Mesendoderm (in vitro differentiated cells): Measurements from ENCODE around the gene MFNG.

Experiments
- DNase-seq: peaks from one replicate; pipeline ENCODE4 v3.0.0; 2013
- H2AK5ac ChIP-seq: 2 replicates; pipeline ENCODE4 v1.6.1; 2013; ENCODE audit warnings: low read length, inconsistent platforms
- H2BK120ac ChIP-seq: 2 replicates; pipeline ENCODE4 v1.6.1; 2013; ENCODE audit warnings: low read depth, mild to moderate bottlenecking, low read length, moderate library complexity, mixed read lengths
- H2BK15ac ChIP-seq: replicated peaks from 2 replicates; pipeline ENCODE4 v1.6.1; 2013; ENCODE audit warnings: low read depth, mild to moderate bottlenecking, moderate library complexity
- H2BK5ac ChIP-seq: 2 replicates; pipeline ENCODE4 v1.6.1; 2013; ENCODE audit warnings: low read length, inconsistent platforms
- H3K18ac ChIP-seq: 2 replicates; pipeline ENCODE4 v1.6.1; 2013; ENCODE audit warnings: mild to moderate bottlenecking, low read length, mixed read lengths
- H3K23ac ChIP-seq: one replicate; pipeline ENCODE4 v1.6.1; 2013; ENCODE audit warnings: low read length
- H3K27ac ChIP-seq: 2 replicates; pipeline ENCODE4 v1.5.1; 2013; ENCODE audit warnings: low read depth, mild to moderate bottlenecking, inconsistent platforms, low read length, moderate library complexity
- H3K27me3 ChIP-seq: 2 replicates; pipeline ENCODE4 v1.6.1; 2013; ENCODE audit warnings: low read length, control low read depth, mild to moderate bottlenecking, inconsistent platforms; ENCODE audit not compliant: insufficient read depth, poor library complexity
- H3K36me3 ChIP-seq: 2 replicates; pipeline ENCODE4 v1.6.1; 2013; ENCODE audit warnings: low read length, inconsistent platforms; ENCODE audit not compliant: control insufficient read depth, insufficient read depth
- H3K4ac ChIP-seq: one replicate; pipeline ENCODE4 v1.6.1; 2013; ENCODE audit warnings: low read depth, mild to moderate bottlenecking, low read length, moderate library complexity
- H3K4me1 ChIP-seq: 2 replicates; pipeline ENCODE4 v1.6.1; 2013; ENCODE audit warnings: low read depth, low read length, inconsistent platforms; ENCODE audit not compliant: control insufficient read depth
- H3K4me2 ChIP-seq: 2 replicates; pipeline ENCODE4 v1.6.1; 2013; ENCODE audit warnings: low read length
- H3K4me3 ChIP-seq: 2 replicates; pipeline ENCODE4 v1.5.1; 2013; ENCODE audit warnings: mild to moderate bottlenecking, low read length
- H3K56ac ChIP-seq: one replicate; pipeline ENCODE4 v1.6.1; 2013; ENCODE audit warnings: low read length
- H3K79me1 ChIP-seq: 2 replicates; pipeline ENCODE4 v1.6.1; 2013; ENCODE audit warnings: low read length, inconsistent platforms
- H3K79me2 ChIP-seq: 2 replicates; pipeline ENCODE4 v1.6.1; 2013; ENCODE audit warnings: mild to moderate bottlenecking, low read length; ENCODE audit not compliant: control insufficient read depth, insufficient read depth
- H3K9ac ChIP-seq: 2 replicates; pipeline ENCODE4 v1.6.1; 2013; ENCODE audit warnings: low read length, inconsistent platforms
- H4K5ac ChIP-seq: one replicate; pipeline ENCODE4 v1.6.1; 2013; ENCODE audit warnings: low read length
- H4K8ac ChIP-seq: one replicate; pipeline ENCODE4 v1.6.1; 2013; ENCODE audit warnings: low read depth, mild to moderate bottlenecking, control low read depth, low read length, moderate library complexity
- WGBS: extraction: QIAGEN DNeasy Blood & Tissue Kit; methylation state at CpG from one replicate; pipeline ENCODE4 v1.1.7; 2013; ENCODE audit warnings: low lambda C conversion rate, missing lambda C conversion rate; ENCODE audit not compliant: insufficient coverage; ENCODE audit errors: extremely low coverage; 5-methylcytosine and 5-hydroxymethylcytosine counted together

Gene MFNG

DNA sequence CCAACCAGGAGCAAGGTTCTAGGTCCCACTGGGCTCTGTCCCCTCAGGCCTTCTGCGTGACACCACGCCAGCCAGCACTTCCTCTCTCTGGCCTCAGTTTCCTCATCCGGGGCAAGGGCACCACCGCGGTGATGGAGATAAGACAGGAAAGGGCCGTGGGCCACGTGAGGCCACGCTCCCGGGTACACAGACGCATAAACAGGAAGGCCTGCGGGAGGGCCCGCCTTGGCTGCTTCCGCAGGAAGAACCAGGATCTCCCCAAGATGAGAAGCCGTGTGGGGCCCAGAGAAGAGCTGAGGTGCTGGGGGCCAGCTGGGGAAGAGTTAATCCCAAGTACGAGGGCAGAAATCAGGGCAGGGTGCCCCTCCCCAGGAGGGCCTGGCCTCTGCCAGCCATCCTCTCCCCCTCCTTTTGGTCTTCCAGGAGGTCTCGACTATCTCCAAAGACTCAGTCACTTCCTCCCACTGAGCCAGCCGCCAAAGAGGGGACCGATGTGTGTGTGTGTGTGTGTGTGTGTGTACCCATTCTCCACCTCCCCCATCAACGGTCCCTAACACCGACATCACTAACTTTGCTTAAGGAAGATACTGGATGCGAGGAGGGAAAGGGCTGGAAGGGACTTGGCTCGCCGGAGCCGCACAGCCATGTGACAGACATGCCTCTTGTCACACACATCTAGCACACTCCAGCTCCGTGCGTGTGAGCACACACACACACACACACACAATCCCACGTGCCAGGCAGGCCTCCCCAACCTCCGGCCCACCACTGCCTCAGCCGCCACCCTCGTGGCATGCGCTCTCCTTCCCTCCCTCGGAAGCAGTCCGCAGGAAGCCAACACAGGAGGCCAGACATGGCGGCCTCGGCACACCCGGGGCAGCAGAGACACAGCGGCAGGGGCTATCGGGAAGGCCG, 1.4 kb downstream of the MFNG start:
- DNase-seq, result no peak
- H3K4me3 ChIP-seq, result no peak overlapping the region
- H3K27ac ChIP-seq, result no peak overlapping the region

GRCh38 chr22:37483050-37483449, 3.1 kb downstream of the MFNG start:
- Histone ChIP-seq H3K79me1 (no peaks in the 10 kb centered on the region), H3K4me3 (no peak overlapping the region), H2AK5ac (no peak overlapping the region), H3K56ac (no peak overlapping the region), H3K79me2 (no peaks in the 10 kb centered on the region), H2BK120ac (no peak overlapping the region), H3K36me3 (no peaks in the 10 kb centered on the region), H4K5ac (no peak overlapping the region), H2BK5ac (no peak overlapping the region), H2BK15ac (no peak overlapping the region), H3K27ac (no peak overlapping the region), H3K4me1 (peaks cover 2% of the 10 kb centered on the region), H3K4me2 (no peak overlapping the region), H4K8ac (no peak overlapping the region), H3K23ac (no peak overlapping the region), H3K18ac (no peak overlapping the region), H3K27me3 (no peaks in the 10 kb centered on the region), H3K4ac (no peak overlapping the region), H3K9ac (no peak overlapping the region)
- no CpG with 5 or more reads among the region's 13 CpGs for WGBS
- DNase-seq, result no peak

More for the DNA sequence above, 1.4 kb downstream of the MFNG start:
- Histone ChIP-seq H3K4me2 (no peak overlapping the region), H2BK15ac (no peak overlapping the region), H3K27me3 (no peaks in the 10 kb centered on the region), H4K8ac (no peak overlapping the region), H3K23ac (peak overlapping the region; percentile 66), H2BK120ac (no peak overlapping the region), H3K18ac (no peak overlapping the region), H2AK5ac (no peak overlapping the region), H3K56ac (no peak overlapping the region), H3K4ac (no peak overlapping the region), H3K79me1 (no peaks in the 10 kb centered on the region), H4K5ac (no peak overlapping the region), H3K36me3 (no peaks in the 10 kb centered on the region), H2BK5ac (no peak overlapping the region), H3K9ac (no peak overlapping the region), H3K4me1 (peaks cover 2% of the 10 kb centered on the region), H3K79me2 (no peaks in the 10 kb centered on the region)
- WGBS, result no CpG with 5 or more reads among the region's 39 CpGs

GRCh38 chr22:37482244-37482643, 3.9 kb downstream of the MFNG start:
- H3K9ac ChIP-seq, result no peak overlapping the region
- H3K4me3 ChIP-seq, result no peak overlapping the region
- no peaks in the 10 kb centered on the region for H3K79me1 ChIP-seq
- H3K27me3 ChIP-seq, result no peaks in the 10 kb centered on the region
- H3K4ac ChIP-seq, result no peak overlapping the region
- no peak overlapping the region for H3K23ac ChIP-seq
- no peaks in the 10 kb centered on the region for H3K79me2 ChIP-seq
- no peak overlapping the region for H2AK5ac ChIP-seq
- no peak for DNase-seq
- H2BK15ac ChIP-seq, result no peak overlapping the region
- no peak overlapping the region for H3K4me2 ChIP-seq
- H2BK5ac ChIP-seq, result no peak overlapping the region
- H3K4me1 ChIP-seq, result peaks cover 2% of the 10 kb centered on the region
- H4K8ac ChIP-seq, result no peak overlapping the region
- H4K5ac ChIP-seq, result no peak overlapping the region
- H3K18ac ChIP-seq, result no peak overlapping the region
- H3K36me3 ChIP-seq, result no peaks in the 10 kb centered on the region
- no peak overlapping the region for H3K56ac ChIP-seq
- WGBS, result no CpG with 5 or more reads among the region's 9 CpGs
- no peak overlapping the region for H3K27ac ChIP-seq
- H2BK120ac ChIP-seq, result no peak overlapping the region

DNA sequence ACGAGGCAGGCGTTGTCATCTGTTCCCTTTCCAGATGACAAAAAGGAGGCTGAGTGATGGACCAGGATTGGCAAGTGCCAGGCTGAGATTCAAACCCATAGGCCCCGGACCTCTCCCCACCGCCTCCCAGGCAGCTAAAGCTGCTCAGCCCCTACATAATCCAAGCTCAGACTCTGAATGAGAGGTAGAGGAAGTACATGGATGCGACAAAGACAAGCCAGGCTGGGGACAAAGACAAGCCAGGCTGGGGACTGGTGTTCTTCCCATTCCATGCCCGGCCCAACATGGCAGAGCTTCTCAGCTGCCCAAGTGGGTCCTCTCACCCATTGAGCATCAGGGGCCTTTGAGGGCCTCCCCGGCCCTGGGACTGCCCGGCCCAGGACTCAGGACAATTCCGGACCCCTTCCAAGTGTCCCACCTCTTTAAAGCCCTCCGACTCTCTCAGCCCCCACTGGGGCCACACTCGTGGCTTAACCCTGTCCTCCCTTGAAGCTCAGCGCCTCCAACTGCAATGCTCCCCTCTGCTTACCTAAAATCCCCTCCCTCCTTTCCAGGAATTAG, 4.8 kb downstream of the MFNG start:
- Histone ChIP-seq H2BK5ac (no peak overlapping the region), H3K4me2 (no peak overlapping the region), H3K36me3 (no peaks in the 10 kb centered on the region), H3K27ac (no peak overlapping the region), H2BK15ac (no peak overlapping the region), H3K79me2 (no peaks in the 10 kb centered on the region), H2BK120ac (no peak overlapping the region), H3K79me1 (no peaks in the 10 kb centered on the region), H3K4me3 (no peak overlapping the region), H3K27me3 (no peaks in the 10 kb centered on the region), H4K5ac (no peak overlapping the region), H3K9ac (no peak overlapping the region), H4K8ac (no peak overlapping the region), H3K23ac (no peak overlapping the region), H2AK5ac (no peak overlapping the region), H3K4ac (no peak overlapping the region), H3K18ac (no peak overlapping the region), H3K56ac (no peak overlapping the region), H3K4me1 (no peaks in the 10 kb centered on the region)
- no CpG with 5 or more reads among the region's 12 CpGs for WGBS
- no peak for DNase-seq

GRCh38 chr22:37480387-37481346, 5.5 kb downstream of the MFNG start:
- no CpG with 5 or more reads among the region's 17 CpGs for WGBS
- H4K8ac ChIP-seq, result no peak overlapping the region

More at GRCh38 chr22:37480387-37481346, 5.5 kb downstream of the MFNG start:
- Histone ChIP-seq H3K79me1 (no peaks in the 10 kb centered on the region), H3K4ac (no peak overlapping the region), H3K18ac (no peak overlapping the region), H3K9ac (no peak overlapping the region), H3K27ac (no peak overlapping the region), H3K27me3 (no peaks in the 10 kb centered on the region), H3K56ac (no peak overlapping the region), H3K36me3 (no peaks in the 10 kb centered on the region), H3K4me1 (no peaks in the 10 kb centered on the region), H3K4me2 (no peak overlapping the region), H3K4me3 (no peak overlapping the region), H2BK5ac (no peak overlapping the region), H3K23ac (peak overlapping the region; percentile 45), H2BK15ac (no peak overlapping the region), H2BK120ac (no peak overlapping the region), H3K79me2 (no peaks in the 10 kb centered on the region), H2AK5ac (no peak overlapping the region), H4K5ac (no peak overlapping the region)
- DNase-seq, result no peak
